Adrenal gland (tissue), 12 donors: ENCODE measurements around the gene MAST4. TPM values are rescaled to one million over a fixed set of nuclear protein-coding genes. Genes with fewer than 3 reads are reported as not detected.

Source experiments
- DNase-seq, 7 donors: peaks; one replicate each; pipeline ENCODE4 v3.0.0-alpha.2; 2019 to 2020
- H3K27ac ChIP-seq, 5 donors: fragments of 200-600 bp; sonication (generic) in 4 of 5; 1 replicate in 3 of 5; 2 replicates in 2 of 5; pipeline versions ENCODE4 v1.5.1 to v1.8.0; 2016 to 2020; ENCODE audit warnings: mild to moderate bottlenecking in 1 of 5
- H3K27me3 ChIP-seq: fragments of 200-600 bp; 2 replicates; pipeline ENCODE4 v1.8.0; 2021
- H3K36me3 ChIP-seq, 2 donors: fragments of 200-600 bp; replicated peaks in 1 of 2; 1 replicate in 1 of 2; 2 replicates in 1 of 2; pipeline versions ENCODE4 v1.5.1 to v1.8.0; 2018 to 2022
- H3K4me1 ChIP-seq, 2 donors: fragments of 200-600 bp; replicated peaks in 1 of 2; 1 replicate in 1 of 2; 2 replicates in 1 of 2; pipeline versions ENCODE4 v1.5.1 to v1.8.0; 2018 to 2021
- H3K4me3 ChIP-seq, 4 donors: fragments of 200-600 bp; sonication (generic) in 3 of 4; one replicate each; pipeline ENCODE4 v1.5.1; 2016 to 2018
- H3K9me3 ChIP-seq, 3 donors: fragments of 200-600 bp; sonication (generic) in 1 of 3; replicated peaks in 1 of 3; 1 replicate in 2 of 3; 2 replicates in 1 of 3; pipeline versions ENCODE4 v1.5.1 to v1.8.0; 2016 to 2021
- CTCF ChIP-seq, 6 experiments: fragments of 450-650 bp in 4 of 6; fragments of 200-600 bp in 2 of 6; sonication (generic) in 1 of 6; IDR thresholded peaks; 1 replicate in 5 of 6; 2 replicates in 1 of 6; pipeline versions ENCODE4 v1.5.1 to v1.8.0; 2016 to 2021; ENCODE audit warnings: antibody characterized with exemption in 6 of 6, mild to moderate bottlenecking in 2 of 6, moderate library complexity in 1 of 6
- POLR2A ChIP-seq, 2 donors: fragments of 450-650 bp; IDR thresholded peaks; one replicate each; pipeline ENCODE4 v1.6.1; 2017; ENCODE audit warnings: antibody characterized with exemption in 2 of 2, mild to moderate bottlenecking in 2 of 2, moderate library complexity in 1 of 2
- WGBS, 4 donors: extraction: QIAGEN DNeasy Blood & Tissue Kit in 2 of 4; methylation state at CpG; one replicate each; pipeline versions ENCODE4 v1.1.5 to v1.1.7; 2013 to 2017; 5-methylcytosine and 5-hydroxymethylcytosine counted together
- intact Hi-C, 2 donors: fragments of 100-400 bp; cut with DNase I; formaldehyde crosslinking; loops; one replicate each; pipeline versions ENCODE4 v1.14.1 to v1.15.0; 2022 to 2023
- polyA plus RNA-seq, 3 donors: library from polyadenylated mRNA; stranded (reverse); fragments of 200-250 nt in 2 of 3; fragments of 350-450 nt in 1 of 3; fragmentation: Illumina TruSeq in 1 of 3; extraction: RNeasy Lipid Tissue Mini Kit (QIAGEN cat#74804) in 1 of 3; gene quantifications; one replicate each; pipeline ENCODE4 v1.2.3, GENCODE V29; 2013 to 2014
- total RNA-seq, 9 donors: library from RNA; depleted of rRNA in 4 of 9; stranded (reverse); fragments of >200 nt in 4 of 9; fragments of 120-200 nt in 1 of 9; fragmentation: NEBNext Ultra II Directional in 1 of 9; extraction: Animal tissue kit (Norgen Biotek cat#: 25700) in 1 of 9; gene quantifications; one replicate each; pipeline versions ENCODE4 v1.1.0 to v1.2.4, GENCODE V29; 2013 to 2023
- donor health status: healthy with polysubstance abuse.
- donor health status: Bipolar disorder and iron deficiency.
- donor health status: DM: yes; HTN: yes; CAD: no.
- donor health status: DM: no; HTN: no; CAD: no.
- donor health status: DM: no; HTN: no; CAD: no.
- donor health status: DM: yes; HTN: yes; CAD: no.

MAST4 gene
- total and polyA plus RNA-seq, 12 donors = 12.3 to 95.0 (median 42.8) TPM

GRCh38 chr5:66558560-66558959 lies 37.6 kb upstream of the MAST4 start:
- no peak for DNase-seq
- Histone ChIP-seq H3K27me3 (no peaks in the 10 kb centered on the region), H3K4me1 (no peaks in the 10 kb centered on the region), H3K27ac (no peak overlapping the region), H3K4me3 (no peak overlapping the region), H3K36me3 (no peaks in the 10 kb centered on the region), H3K9me3 (no peaks in the 10 kb centered on the region)
- intact Hi-C loops = no loop called here
- TF ChIP-seq POLR2A (IDR thresholded peaks at IDR 0.05) (no peak), CTCF (IDR thresholded peaks at IDR 0.05) (no peak)
- 79 to 90% (median 86%) methylated on average over 3 of the region's 3 CpGs for WGBS, 4 donors

- TF ChIP-seq CTCF (IDR thresholded peaks at IDR 0.05) = no peak
- Histone ChIP-seq H3K27ac (no peak overlapping the region), H3K36me3 (no peaks in the 10 kb centered on the region), H3K4me3 (no peak overlapping the region), H3K9me3 (no peaks in the 10 kb centered on the region), H3K4me1 (no peaks in the 10 kb centered on the region), H3K27me3 (no peaks in the 10 kb centered on the region)
- intact Hi-C loops = no loop called here
- no peak for DNase-seq
- WGBS, 4 donors = 85 to 92% (median 88%) methylated on average over 4 of the region's 4 CpGs
Observed at GRCh38 chr5:66560371-66560770, 35.8 kb upstream of the MAST4 start.

- no peaks in the 10 kb centered on the region for H3K9me3 ChIP-seq
- H3K4me1 ChIP-seq = no peaks in the 10 kb centered on the region
- no peak for TF ChIP-seq POLR2A (IDR thresholded peaks at IDR 0.05)
- TF ChIP-seq CTCF (IDR thresholded peaks at IDR 0.05) = no peak
- DNase-seq = no peak
- H3K27ac ChIP-seq = no peak overlapping the region
- H3K27me3 ChIP-seq = no peaks in the 10 kb centered on the region
- H3K4me3 ChIP-seq = no peak overlapping the region
- intact Hi-C loops = no loop called here
- no peaks in the 10 kb centered on the region for H3K36me3 ChIP-seq
- WGBS, 4 donors = 71 to 86% (median 84%) methylated on average over 6 of the region's 6 CpGs
Observed at GRCh38 chr5:66561256-66561990, 34.8 kb upstream of the MAST4 start.

GRCh38 chr5:66565878-66566277 lies 30.3 kb upstream of the MAST4 start:
- 82 to 93% (median 90%) methylated on average over 2 of the region's 2 CpGs for WGBS, 4 donors
- Histone ChIP-seq H3K4me3 (no peak overlapping the region), H3K4me1 (no peaks in the 10 kb centered on the region), H3K9me3 (no peaks in the 10 kb centered on the region), H3K27me3 (no peaks in the 10 kb centered on the region), H3K36me3 (no peaks in the 10 kb centered on the region), H3K27ac (no peak overlapping the region)
- intact Hi-C loops = no loop called here
- TF ChIP-seq CTCF (IDR thresholded peaks at IDR 0.05) (no peak), POLR2A (IDR thresholded peaks at IDR 0.05) (no peak)
- no peak for DNase-seq
